Astrocyte (in vitro differentiated cells and primary cell): ENCODE data around the gene LEMD1. TPM values are rescaled to one million over a fixed set of nuclear protein-coding genes. Genes with fewer than 3 reads are reported as not detected.
"Not testable (repeated sequence)": the region's sequence is repeated elsewhere in the genome, so short reads cannot be mapped to it uniquely, and the experiment has no call there.

Source experiments
- DNase-seq: peaks from one replicate; pipeline ENCODE4 v3.0.0-alpha.2; 2010; ENCODE audit warnings: low read depth
- FAIRE-seq: peaks from 2 replicates; lab custom pipeline; 2011; peaks lifted over from hg19 to GRCh38; lab: Jason Lieb, UNC
- H2AFZ ChIP-seq: 2 replicates; pipeline ENCODE4 v1.6.0; 2012; ENCODE audit warnings: low read depth, low read length, inconsistent platforms
- H3K27ac ChIP-seq: 2 replicates; pipeline ENCODE4 v1.5.1; 2011; ENCODE audit warnings: low read depth, low read length, inconsistent platforms
- H3K27me3 ChIP-seq: 2 replicates; pipeline ENCODE4 v1.6.0; 2011; ENCODE audit warnings: low read length, inconsistent platforms; ENCODE audit not compliant: insufficient read depth
- H3K36me3 ChIP-seq: 2 replicates; pipeline ENCODE4 v1.5.1; 2011; ENCODE audit warnings: low read length, inconsistent platforms; ENCODE audit not compliant: insufficient read depth
- H3K4me1 ChIP-seq: 2 replicates; pipeline ENCODE4 v1.5.1; 2011; ENCODE audit warnings: low read length, inconsistent platforms; ENCODE audit not compliant: insufficient read depth
- H3K4me2 ChIP-seq: 2 replicates; pipeline ENCODE4 v1.6.0; 2012; ENCODE audit warnings: low read length, inconsistent platforms
- H3K4me3 ChIP-seq: 2 replicates; pipeline ENCODE4 v1.5.1; 2011; ENCODE audit warnings: low read depth, mild to moderate bottlenecking, low read length, inconsistent platforms; ENCODE audit not compliant: insufficient read depth
- H3K79me2 ChIP-seq: 2 replicates; pipeline ENCODE4 v1.6.0; 2012; ENCODE audit warnings: mild to moderate bottlenecking, low read length, inconsistent platforms; ENCODE audit not compliant: insufficient read depth
- H3K9ac ChIP-seq: 2 replicates; pipeline ENCODE4 v1.6.0; 2012; ENCODE audit warnings: mild to moderate bottlenecking, low read length, inconsistent platforms
- H3K9me3 ChIP-seq: 2 replicates; pipeline ENCODE4 v1.5.1; 2012; ENCODE audit warnings: low read depth, mild to moderate bottlenecking, low read length, inconsistent platforms; ENCODE audit not compliant: insufficient read depth
- H4K20me1 ChIP-seq: 2 replicates; pipeline ENCODE4 v1.6.0; 2012; ENCODE audit warnings: low read length, inconsistent platforms; ENCODE audit not compliant: insufficient read depth
- H3K27ac Mint-ChIP-seq: one replicate; pipeline ENCODE4 v1.8.0; 2021; ENCODE audit warnings: mild to moderate bottlenecking, mixed read lengths; ENCODE audit not compliant: unreplicated experiment
- H3K27me3 Mint-ChIP-seq: one replicate; pipeline ENCODE4 v1.8.0; 2021; ENCODE audit warnings: low read depth, mixed read lengths; ENCODE audit not compliant: unreplicated experiment
- H3K36me3 Mint-ChIP-seq: one replicate; pipeline ENCODE4 v1.8.0; 2021; ENCODE audit warnings: low read depth, mixed read lengths; ENCODE audit not compliant: unreplicated experiment
- H3K4me1 Mint-ChIP-seq: one replicate; pipeline ENCODE4 v1.8.0; 2021; ENCODE audit warnings: low read depth, mixed read lengths; ENCODE audit not compliant: unreplicated experiment
- H3K4me3 Mint-ChIP-seq: one replicate; pipeline ENCODE4 v1.8.0; 2021; ENCODE audit warnings: mild to moderate bottlenecking, moderate library complexity, mixed read lengths; ENCODE audit not compliant: unreplicated experiment
- H3K9me3 Mint-ChIP-seq: one replicate; pipeline ENCODE4 v1.8.0; 2021; ENCODE audit warnings: mild to moderate bottlenecking, mixed read lengths; ENCODE audit not compliant: unreplicated experiment
- CTCF ChIP-seq: IDR thresholded peaks from 2 replicates; pipeline ENCODE4 v1.5.1; 2011; ENCODE audit warnings: low read depth, mild to moderate bottlenecking, inconsistent platforms, low read length, moderate library complexity; ENCODE audit not compliant: insufficient read depth
- EZH2 ChIP-seq: IDR thresholded peaks from 2 replicates; pipeline ENCODE4 v1.6.1; 2012; ENCODE audit warnings: mild to moderate bottlenecking, low read length, inconsistent platforms; ENCODE audit not compliant: insufficient read depth
- total RNA-seq: library from RNA; stranded (reverse); gene quantifications from 2 replicates; pipeline ENCODE4 v1.2.1, GENCODE V29; 2021

The LEMD1 gene
- total RNA-seq, 1 donor from 2014 or later = 3.1 TPM

- Histone ChIP-seq H2AFZ (no peak overlapping the region), H3K9ac (no peak overlapping the region), H3K27me3 (no peaks in the 10 kb centered on the region), H4K20me1 (no peaks in the 10 kb centered on the region), H3K4me2 (no peak overlapping the region), H3K4me1 (peaks cover 34% of the 10 kb centered on the region), H3K27ac (no peak overlapping the region), H3K9me3 (no peaks in the 10 kb centered on the region), H3K4me3 (no peak overlapping the region), H3K79me2 (no peaks in the 10 kb centered on the region), H3K36me3 (no peaks in the 10 kb centered on the region)
- DNase-seq (no peak), FAIRE-seq (no peak)
- Mint-ChIP-seq H3K9me3 (no peaks in the 10 kb centered on the region), H3K36me3 (no peaks in the 10 kb centered on the region), H3K27me3 (no peaks in the 10 kb centered on the region), H3K4me1 (peaks cover 39% of the 10 kb centered on the region), H3K27ac (no peak overlapping the region), H3K4me3 (no peak overlapping the region)
- no peak for TF ChIP-seq CTCF
- no peak for TF ChIP-seq EZH2
These were observed 53.4 kb downstream of the LEMD1 start for GRCh38 chr1:205368478-205368877.

- Mint-ChIP-seq H3K27ac (peak overlapping the region; percentile 8), H3K27me3 (peaks cover 2% of the 10 kb centered on the region), H3K4me3 (no peak overlapping the region), H3K36me3 (no peaks in the 10 kb centered on the region), H3K4me1 (peaks cover 21% of the 10 kb centered on the region), H3K9me3 (no peaks in the 10 kb centered on the region)
- Histone ChIP-seq H4K20me1 (no peaks in the 10 kb centered on the region), H3K4me1 (peaks cover 14% of the 10 kb centered on the region), H3K9me3 (no peaks in the 10 kb centered on the region), H3K4me3 (no peak overlapping the region), H3K79me2 (no peaks in the 10 kb centered on the region), H3K4me2 (peak overlapping the region; percentile 38), H3K36me3 (no peaks in the 10 kb centered on the region), H3K9ac (no peak overlapping the region), H3K27me3 (no peaks in the 10 kb centered on the region), H3K27ac (no peak overlapping the region), H2AFZ (peak overlapping the region; percentile 18)
- FAIRE-seq = no peak
- DNase-seq = no peak
- TF ChIP-seq CTCF (no peak), EZH2 (no peak)
These were observed 55.9 kb downstream of the LEMD1 start for GRCh38 chr1:205365945-205366463.

GRCh38 chr1:205365086-205365485, 56.8 kb downstream of the LEMD1 start:
- not testable (repeated sequence) for H3K4me3 ChIP-seq, DNase-seq, H4K20me1 ChIP-seq

More at GRCh38 chr1:205365086-205365485, 56.8 kb downstream of the LEMD1 start:
- H3K36me3 Mint-ChIP-seq, H3K27me3 ChIP-seq, H3K79me2 ChIP-seq, H3K27me3 Mint-ChIP-seq, H3K9ac ChIP-seq, FAIRE-seq, H3K4me3 Mint-ChIP-seq, H3K9me3 ChIP-seq, H3K4me2 ChIP-seq, H2AFZ ChIP-seq, H3K36me3 ChIP-seq, H3K27ac ChIP-seq, H3K27ac Mint-ChIP-seq, H3K9me3 Mint-ChIP-seq: not testable (repeated sequence)
- H3K4me1 ChIP-seq = peaks cover 14% of the 10 kb centered on the region
- H3K4me1 Mint-ChIP-seq = peaks cover 16% of the 10 kb centered on the region
